ENCODE measurements around the gene XRN1.

DNA sequence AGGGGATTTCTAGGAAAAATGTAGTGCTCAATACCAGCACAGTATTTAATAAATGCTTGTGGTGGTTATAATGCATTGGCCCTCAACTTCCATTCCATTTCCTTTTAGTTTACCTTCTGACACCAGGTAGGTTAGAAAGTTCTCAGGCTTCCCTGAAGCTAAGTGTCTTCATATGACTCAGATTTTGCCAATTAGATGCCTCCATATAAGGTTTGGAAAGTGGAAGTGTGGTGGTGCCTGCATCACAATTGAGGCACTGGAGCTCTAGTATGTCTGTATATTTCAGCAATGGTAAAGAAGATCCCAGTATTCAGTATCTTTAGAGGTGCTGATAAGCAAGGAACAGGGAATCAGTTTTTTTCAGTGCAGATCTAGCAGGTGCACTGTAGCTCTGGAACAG lies 18.3 kb downstream of the XRN1 start:
- no peak for TF ChIP-seq EZH2 (IDR thresholded peaks at IDR 0.05; ENCODE audit: borderline replicate concordance, insufficient read depth, low read depth, low read length, poor library complexity, severe bottlenecking)
- TF ChIP-seq, protein P1, sequence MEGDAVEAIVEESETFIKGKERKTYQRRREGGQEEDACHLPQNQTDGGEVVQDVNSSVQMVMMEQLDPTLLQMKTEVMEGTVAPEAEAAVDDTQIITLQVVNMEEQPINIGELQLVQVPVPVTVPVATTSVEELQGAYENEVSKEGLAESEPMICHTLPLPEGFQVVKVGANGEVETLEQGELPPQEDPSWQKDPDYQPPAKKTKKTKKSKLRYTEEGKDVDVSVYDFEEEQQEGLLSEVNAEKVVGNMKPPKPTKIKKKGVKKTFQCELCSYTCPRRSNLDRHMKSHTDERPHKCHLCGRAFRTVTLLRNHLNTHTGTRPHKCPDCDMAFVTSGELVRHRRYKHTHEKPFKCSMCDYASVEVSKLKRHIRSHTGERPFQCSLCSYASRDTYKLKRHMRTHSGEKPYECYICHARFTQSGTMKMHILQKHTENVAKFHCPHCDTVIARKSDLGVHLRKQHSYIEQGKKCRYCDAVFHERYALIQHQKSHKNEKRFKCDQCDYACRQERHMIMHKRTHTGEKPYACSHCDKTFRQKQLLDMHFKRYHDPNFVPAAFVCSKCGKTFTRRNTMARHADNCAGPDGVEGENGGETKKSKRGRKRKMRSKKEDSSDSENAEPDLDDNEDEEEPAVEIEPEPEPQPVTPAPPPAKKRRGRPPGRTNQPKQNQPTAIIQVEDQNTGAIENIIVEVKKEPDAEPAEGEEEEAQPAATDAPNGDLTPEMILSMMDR (IDR thresholded peaks at IDR 0.05): no peak
